HT1080 (cell line): ENCODE results near the gene EXOSC5. TPM values are rescaled to one million over a fixed set of nuclear protein-coding genes. Genes with fewer than 3 reads are reported as not detected.
"Not testable (repeated sequence)": the region's sequence is repeated elsewhere in the genome, so short reads cannot be mapped to it uniquely, and the experiment has no call there.

ENCODE experiments used
- DNase-seq: peaks from one replicate; pipeline ENCODE4 v3.0.0-alpha.2; 2015; ENCODE audit warnings: low read depth
- total RNA-seq: library from RNA; depleted of rRNA; stranded (reverse); fragments of >200 nt; shearing (Covaris generic); gene quantifications from 2 replicates; pipeline ENCODE4 v1.2.3, GENCODE V29; 2014

EXOSC5 gene
- total RNA-seq, 1 experiment from 2014 or later, result 64.9 TPM

DNA sequence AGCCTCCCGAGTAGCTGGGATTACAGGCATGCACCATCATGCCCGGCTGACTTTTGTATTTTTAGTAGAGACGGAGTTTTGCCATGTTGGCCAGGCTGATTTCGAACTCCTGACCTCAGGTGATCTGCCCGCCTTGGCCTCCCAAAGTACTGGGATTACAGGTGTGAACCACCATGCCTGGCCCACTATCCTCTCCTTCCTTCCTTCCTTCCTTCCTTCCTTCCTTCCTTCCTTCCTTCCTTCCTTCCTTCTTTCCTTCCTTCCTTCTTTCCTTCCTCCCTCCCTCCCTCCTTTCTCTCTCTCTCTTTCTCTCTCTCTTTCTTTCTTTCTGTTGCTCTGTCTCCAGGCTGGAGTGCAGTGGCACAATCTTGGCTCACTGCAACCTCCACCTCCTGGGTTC lies 26.0 kb downstream of the EXOSC5 start:
- DNase-seq, result not testable (repeated sequence)

DNA sequence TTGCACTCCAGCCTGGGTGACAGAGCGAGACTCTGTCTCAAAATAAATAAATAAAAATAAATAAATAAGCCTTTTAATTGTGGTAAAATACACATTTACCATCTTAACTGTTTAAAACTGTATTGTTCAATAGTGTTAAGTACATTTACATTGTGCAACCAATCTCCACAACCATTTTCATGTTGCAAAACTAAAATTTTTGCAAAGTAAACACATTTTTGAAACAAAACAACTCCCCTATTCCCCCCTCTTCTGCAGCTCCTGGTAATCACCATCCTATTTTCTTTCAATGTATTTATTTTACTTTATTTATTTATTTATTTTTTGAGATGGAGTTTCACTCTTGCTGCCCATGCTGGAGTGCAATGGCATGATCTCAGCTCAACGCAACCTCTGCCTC lies 27.4 kb downstream of the EXOSC5 start:
- DNase-seq, result no peak

DNA sequence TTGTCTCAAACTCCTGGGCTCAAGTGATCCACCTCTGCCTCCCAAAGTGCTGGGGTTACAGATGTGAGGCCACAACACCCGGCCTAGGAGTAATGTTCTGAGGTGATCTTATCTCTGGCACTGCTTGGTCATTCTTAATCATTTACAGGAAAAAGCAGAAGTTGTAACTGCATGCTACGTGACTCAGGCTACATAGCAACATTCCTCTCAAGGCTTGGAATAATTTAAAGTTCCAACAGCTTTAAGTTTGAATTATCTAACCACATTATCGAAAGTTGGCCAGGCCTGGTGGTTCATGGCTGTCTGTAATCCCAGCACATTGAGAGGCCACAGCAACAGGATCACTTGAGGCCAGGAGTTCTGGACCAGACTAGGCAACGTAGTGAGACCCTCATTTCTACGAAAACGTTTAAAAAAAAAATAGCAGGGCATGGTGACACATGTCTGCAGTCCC lies 29.3 kb downstream of the EXOSC5 start:
- peak; percentile 88 for DNase-seq

DNA sequence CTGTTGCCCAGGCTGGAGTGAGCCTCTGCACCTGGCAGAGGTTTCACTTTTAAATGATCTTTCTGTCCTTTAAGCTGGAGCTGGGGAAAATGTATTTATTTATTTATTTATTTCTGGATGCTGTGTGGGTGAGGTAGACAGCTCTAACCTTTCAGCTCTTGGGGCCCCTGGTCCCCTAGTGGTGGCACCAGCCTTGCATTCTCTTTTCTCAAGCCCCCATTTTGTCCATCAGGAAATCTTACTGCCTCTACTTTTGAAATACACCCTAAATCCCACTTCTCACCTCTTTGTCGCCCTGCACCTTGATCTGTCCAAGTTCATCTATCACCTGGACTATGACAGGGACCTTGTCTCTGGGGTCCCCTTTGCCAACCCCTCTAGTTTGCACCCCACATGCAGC lies 31.1 kb downstream of the EXOSC5 start:
- DNase-seq, result no peak

DNA sequence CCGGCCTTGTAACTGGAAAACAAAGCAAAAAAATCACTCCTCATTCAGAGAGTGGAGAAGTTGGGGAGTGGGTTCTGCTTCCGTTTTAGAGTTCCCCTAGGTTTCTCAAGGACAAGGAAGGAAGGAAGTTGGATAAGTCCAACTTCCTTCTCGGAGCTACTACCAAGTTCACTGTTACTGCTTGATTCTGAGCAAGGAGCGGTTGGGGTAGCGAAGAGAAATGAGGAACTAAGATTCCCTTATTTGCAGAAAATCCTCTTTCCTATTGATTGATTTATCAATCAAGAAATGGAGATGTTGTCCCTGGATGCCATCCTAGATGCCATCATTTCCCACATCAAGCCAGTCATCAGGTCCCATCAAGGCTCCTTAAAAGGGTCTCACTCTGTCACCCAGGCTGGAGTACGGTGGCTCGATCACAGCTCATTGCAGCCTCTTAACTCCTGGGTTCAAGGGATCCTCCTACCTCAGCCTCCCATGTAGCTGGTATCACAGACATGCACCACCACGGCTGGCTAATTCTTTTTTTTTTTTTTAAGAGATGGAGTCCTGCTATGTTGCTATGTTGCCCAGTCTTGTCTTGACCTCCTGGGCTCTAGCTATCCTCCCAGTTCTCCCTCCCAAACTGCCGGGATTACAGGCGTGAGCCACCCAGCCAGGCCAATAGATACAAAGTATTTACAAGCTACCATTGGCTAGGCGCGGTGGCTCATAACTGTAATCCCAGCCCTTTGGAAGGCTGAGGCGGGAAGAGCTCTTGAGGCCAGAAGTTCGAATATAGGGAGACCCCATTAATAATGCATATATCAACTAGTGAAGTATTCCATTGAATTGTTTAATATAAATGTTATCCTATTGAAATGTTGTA lies 32.4 kb downstream of the EXOSC5 start:
- no peak for DNase-seq

DNA sequence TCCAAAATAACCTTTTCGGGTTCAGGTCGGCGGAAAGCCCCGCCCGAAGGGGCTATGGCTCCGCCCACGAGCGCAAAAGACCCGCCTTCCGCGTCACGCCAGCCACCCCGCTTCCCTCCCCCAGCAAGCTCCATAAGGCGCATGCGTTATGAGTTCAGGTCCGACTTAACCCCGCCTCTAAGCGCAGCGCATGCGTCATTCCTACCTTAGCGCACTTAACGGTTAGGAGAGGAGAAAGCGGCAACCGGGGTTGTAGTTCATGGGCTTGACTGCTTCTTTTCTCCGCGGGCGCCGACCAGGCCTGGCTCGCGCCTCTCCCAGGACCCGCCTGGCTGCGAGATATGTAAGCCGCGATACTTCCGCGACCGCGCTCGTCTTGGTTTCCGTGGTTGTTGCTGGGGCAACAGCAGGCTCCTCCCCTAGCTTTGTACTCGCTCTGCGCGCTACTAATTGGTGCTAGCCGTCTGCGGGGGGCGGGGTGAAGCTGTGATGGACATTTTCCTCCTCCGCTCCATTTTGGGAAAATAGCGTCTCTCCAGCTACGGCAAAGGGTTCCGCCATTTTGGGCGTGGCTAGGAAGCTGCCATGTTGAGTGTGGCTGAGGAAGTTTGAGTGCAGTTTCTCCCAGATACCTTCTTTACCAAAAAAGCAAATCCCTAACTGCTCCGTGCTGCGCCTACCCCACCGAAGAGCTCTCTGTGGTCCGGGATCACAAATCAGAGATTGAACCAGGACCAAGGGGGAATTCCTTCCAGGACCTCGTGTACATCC lies 33.2 kb downstream of the EXOSC5 start, which contains the start of gene B9D2:
Gene B9D2, minus strand, starts transcription at position 397 of the 771 bp plus-strand sequence. CDS start 630 bp downstream, outside the sequence.
- peak; percentile 97 for DNase-seq

DNA sequence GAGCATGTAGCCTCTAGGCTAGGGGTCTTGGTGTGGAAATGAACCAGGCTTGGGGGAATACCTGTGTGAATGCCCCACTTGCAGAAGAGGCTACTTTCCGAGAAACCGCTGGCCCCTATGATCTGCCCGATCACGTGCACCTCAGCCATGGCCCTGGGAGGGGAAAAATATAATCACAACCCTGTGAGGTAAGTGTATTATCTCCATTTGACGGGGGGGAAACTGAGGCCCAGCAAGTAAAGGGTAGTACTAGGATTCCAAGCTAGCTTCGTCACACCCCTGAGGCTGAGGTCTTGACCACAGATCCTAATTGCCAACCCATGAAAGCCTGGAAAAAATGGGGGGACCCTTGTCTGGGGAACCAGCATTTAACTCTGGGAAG lies 33.8 kb downstream of the EXOSC5 start:
- no peak for DNase-seq

DNA sequence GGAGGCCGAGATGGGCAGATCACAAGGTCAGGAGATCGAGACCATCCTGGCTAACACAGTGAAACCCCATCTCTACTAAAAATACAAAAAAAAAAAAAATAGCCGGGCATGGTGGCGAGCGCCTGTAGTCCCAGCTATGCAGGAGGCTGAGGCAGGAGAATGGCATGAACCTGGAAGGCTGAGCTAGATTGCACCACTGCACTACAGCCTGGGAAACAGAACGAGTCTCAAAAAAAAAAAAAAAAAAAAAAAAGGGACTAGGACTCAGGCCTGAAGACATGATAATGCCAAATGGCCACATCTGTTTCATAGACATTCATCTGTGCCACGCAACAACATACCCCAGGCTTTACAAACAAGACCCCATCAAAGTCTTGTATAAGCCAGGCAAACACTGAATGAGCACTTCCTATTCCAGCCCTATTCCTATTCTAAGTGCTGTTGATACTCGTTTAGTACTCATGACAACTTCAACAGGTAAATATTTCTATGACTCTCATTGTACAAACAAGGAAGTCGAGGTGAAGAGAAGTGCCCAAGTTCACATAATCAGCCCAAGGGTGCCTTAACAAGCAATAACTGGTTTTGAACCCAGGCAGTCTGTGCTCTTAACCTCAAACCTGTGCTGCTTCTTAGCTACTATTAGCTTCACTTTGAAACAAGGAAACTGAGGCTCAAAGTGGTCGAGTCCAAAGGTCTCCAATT lies 34.9 kb downstream of the EXOSC5 start:
- no peak for DNase-seq

DNA sequence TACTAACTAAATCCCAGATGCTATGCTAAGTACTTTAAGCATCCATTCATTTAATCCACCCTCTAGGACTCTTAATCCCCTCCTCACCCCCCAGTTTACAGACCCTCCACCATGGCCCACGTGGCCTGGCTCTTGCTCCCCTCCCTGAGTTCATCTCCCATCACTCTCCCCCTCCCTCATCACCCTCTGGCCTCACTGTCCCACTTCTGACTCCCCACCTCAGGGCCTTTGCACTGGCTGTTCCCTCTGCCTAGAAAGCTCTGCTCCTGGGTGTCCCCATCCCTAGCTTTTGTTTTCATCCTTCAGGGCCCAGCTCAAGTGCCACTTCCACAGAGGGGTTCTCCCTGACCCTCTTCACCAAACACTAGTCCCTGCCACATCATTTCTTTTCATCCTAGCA lies 37.4 kb downstream of the EXOSC5 start:
- no peak for DNase-seq

DNA sequence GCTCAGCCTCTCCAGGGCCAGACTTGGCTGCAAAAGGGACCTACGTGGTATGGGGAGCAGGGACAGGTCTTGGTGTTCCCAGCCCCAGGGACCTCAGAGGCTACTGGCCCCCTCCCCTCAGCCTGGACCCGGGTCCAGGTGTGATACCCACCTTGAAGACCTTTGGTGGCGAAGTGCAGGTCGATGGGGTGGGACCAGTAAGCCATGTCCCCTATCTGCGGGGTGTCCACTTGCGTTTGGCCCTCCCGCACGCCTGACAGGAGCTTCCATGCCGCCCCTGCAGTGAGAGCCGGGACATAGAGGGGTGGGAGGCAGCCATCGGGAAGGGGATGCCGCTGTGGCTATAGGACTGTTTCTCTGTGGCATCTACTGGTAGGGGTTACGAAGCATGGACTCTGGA lies 39.4 kb downstream of the EXOSC5 start:
- DNase-seq, result no peak

DNA sequence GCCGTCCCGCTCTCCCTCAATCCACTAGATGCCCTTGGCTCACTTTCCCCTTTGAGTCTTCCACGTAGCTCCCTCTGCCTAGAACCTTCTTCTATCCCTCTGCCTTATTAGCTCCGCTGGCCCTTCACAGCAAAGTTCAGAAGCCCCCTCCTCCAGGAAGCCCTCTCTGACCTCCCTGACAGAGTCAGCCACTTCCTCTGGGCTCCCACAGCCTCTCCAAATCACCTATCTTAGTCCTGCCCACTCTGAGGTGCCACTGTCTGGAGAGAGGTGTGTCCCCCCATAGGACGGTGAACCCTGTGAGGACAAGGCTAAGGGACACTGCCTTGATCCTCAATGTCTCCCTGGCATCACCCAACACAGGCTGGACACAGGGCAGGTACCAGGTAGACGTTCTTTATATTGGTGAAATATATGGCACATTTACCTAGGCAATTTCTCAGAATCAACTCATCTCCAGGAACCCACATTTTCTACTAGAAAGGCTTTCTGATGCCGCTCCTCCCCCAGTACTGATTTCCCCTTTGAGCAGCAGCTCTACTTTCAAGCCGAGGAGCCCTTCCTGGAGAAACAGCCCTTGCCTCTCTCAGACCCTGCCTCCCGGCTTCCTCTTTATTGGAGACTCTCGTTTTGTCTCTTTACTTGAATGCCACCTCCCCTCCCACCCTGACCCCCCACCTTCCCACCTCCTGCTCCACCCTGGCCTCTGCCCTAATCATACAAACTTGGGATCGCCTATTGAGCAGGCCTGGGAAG lies 40.0 kb downstream of the EXOSC5 start:
- DNase-seq, result no peak

DNA sequence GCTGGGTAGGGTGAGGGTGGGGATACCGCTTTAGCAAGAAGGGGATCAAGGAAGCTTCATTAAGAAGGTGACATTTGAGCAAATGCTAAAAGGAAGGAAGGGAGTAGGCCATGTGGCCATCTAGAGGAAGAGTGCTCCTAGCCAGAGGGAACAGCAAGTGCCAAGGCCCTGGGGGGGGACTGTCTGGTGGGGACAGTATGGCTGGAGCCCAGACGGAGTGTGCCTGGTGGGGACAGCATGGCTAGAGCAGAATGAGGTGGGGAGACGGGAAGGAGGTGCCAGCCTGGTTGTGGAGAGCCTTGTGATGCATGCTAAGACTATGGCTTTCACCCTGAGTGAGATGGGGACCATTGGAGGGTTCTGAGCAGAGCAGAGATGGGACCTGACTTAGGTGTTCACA lies 41.4 kb downstream of the EXOSC5 start:
- DNase-seq, result no peak

DNA sequence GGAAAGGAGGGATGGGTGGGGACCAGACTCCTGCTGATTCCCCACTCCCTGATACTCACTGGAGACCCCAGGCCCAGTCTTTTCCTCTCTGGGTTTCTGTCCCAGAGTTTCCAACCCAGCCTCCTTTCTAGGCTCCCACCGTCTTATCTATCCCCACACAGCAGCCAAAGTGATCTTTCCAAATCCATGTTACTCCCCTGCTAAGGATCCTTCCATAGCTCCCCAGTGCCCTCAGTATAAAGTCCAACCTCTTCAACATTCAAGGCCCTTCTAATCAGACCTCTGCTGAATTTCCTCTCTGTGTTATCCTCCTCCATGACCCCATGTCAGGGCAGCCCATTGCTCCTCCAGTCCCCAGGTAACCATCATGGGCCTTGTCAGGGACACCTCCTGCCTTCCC lies 42.1 kb downstream of the EXOSC5 start:
- DNase-seq, result no peak

DNA sequence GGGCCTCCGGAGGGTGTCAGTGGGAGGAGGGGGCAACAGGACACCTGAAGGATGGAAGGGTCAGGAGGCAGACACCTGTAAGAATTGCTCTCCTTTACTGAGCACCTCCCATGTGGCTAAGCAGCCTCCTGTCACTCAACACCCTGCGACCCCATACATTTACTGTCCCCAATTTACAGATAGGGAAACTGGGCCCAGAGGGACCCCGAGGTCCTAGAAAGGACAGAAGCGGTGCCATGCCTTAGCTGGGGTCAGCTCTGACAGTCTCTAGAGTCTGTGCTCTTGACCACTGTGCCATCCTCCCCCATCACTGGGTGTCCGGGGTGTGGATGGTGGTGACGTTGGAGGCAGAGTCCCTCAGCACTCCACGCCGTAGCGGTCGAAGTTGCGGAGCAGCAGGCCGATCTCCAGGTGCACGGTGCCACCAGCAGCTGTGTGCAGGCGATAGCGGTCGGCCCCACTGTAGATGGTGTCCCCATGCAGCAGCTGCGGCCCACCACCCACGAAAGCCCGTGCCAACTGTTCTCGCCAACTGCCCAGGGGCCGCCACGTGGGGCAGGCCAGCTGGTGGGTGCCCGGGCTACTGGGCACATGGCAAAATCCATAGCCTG lies 42.7 kb downstream of the EXOSC5 start:
- no peak for DNase-seq

DNA sequence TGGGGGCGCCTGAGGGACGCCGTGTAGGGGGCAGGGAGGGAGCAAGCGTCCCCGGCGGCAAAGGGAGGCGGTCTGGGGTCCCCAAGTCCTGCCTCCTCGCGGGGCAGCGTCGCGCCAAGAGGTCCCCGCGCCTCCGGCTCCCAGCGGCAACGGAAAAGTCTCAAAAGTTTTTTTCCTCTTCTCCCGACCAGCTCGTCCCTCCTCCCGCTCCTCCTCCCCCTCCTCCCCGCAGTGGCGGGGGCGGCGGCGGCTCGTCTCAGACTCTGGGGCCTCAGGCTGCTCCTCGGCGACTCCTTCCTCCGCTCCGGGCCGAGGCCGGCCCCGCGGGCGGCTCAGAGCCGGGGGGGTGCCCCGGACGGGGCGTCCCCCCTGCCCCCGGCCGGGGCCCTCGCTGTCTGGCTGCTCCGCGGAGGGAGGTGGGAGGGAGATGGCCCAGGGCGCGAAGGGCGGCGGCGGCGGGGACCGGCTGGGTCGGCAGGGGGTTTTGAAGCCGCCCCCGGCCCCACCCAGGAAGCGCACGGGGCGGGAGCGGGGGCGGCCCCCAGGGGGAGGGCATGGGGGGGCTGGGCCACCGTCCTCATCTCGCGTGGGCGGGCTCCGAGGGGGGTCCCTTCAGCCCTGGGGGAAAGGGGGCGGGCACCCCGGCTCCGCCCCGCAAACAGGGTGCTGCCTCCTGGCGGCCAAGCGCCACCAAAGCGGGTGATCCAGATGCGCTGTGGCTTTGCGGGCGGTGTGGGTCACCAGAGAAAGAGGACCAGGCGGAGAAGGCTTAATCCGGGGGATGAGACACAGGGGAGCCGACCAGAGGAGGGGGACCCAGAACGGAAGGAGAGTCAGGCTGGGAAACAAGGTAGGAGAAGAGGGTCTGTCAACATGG lies 43.5 kb downstream of the EXOSC5 start, which contains the start of gene TGFB1:
Gene TGFB1, minus strand, starts transcription at position 457 of the 877 bp plus-strand sequence. CDS start 878 bp downstream, outside the sequence.
- DNase-seq, result peak; percentile 77

DNA sequence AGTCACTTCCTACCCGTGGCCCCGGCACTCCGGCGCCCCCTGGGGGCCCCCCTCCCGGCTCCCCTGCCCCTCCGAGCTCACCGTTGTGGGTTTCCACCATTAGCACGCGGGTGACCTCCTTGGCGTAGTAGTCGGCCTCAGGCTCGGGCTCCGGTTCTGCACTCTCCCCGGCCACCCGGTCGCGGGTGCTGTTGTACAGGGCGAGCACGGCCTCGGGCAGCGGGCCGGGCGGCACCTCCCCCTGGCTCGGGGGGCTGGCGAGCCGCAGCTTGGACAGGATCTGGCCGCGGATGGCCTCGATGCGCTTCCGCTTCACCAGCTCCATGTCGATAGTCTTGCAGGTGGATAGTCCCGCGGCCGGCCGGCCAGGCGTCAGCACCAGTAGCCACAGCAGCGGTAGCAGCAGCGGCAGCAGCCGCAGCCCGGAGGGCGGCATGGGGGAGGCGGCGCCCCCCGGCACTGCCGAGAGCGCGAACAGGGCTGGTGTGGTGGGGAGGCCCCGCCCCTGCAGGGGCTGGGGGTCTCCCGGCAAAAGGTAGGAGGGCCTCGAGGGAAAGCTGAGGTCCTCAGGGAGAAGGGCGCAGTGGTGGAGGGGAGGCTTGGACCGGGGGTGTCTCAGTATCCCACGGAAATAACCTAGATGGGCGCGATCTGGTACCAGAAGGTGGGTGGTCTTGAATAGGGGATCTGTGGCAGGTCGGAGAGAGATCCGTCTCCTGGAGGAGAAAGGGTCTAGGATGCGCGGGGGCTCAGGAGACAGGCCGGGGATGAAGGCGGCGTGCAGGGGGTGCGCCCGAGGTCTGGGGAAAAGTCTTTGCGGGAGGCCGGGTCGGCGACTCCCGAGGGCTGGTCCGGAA lies 44.3 kb downstream of the EXOSC5 start:
- peak; percentile 54 for DNase-seq

DNA sequence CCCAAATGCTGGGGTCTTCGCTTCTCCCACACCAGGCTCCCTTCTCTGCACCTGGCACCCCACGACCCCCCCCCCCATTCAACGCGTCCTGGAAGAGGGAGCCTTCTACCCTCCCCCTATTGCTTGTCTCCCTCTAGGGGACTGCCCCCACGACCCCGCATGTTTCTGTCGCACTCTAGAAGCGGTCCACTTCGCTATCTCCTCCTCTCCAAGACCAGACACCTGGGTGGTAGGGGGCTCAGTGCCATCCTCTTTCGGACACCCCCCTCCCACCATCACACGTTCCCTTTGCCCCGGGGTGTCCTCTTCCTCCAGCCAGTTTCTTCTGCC lies 44.9 kb downstream of the EXOSC5 start:
- no peak for DNase-seq
